ENCODE data around the gene GRK5. TPM values are rescaled to one million over a fixed set of nuclear protein-coding genes. Genes with fewer than 3 reads are reported as not detected.
"Not testable (repeated sequence)": the region's sequence is repeated elsewhere in the genome, so short reads cannot be mapped to it uniquely, and the experiment has no call there.

GRK5 gene
- total RNA-seq, 1 donor from 2014 or later = 25.3 TPM

DNA sequence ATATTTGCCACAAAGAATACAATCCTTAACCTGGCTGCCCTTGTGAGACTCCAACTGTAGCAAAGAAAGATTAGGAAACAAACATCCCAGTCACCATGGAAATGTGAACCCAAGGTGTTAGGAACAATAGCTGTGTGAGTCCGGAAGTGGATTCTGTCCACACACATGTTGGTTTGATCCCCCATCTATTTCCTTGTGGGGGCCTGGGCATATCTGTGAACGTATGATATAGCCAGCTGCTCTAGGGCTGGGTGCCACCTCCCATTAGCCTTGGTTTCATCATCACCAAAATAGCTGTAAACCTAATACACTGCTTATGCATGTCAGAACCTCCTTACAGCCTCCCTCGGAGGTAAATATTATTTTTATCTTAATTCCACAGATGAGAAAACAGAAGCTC lies 26.4 kb downstream of the GRK5 start:
- H3K4me1 Mint-ChIP-seq (ENCODE audit: low read depth) = peaks cover 80% of the 10 kb centered on the region
- intact Hi-C loops (cut with micrococcal nuclease) = loop anchor here (2.0 kb wide), 1 partner anchor 17 kb away; no protein-coding TSS in a partner anchor
- H3K4me3 Mint-ChIP-seq = no peak overlapping the region
- peaks cover 25% of the 10 kb centered on the region for H3K9me3 Mint-ChIP-seq
- peak overlapping the region; percentile 74 for H3K27ac Mint-ChIP-seq
- peaks cover 31% of the 10 kb centered on the region for H3K36me3 Mint-ChIP-seq (ENCODE audit: low read depth)
- no peak for DNase-seq (ENCODE audit: low spot score)
- H3K27me3 Mint-ChIP-seq (ENCODE audit: insufficient read depth) = no peaks in the 10 kb centered on the region

- H3K36me3 Mint-ChIP-seq (ENCODE audit: low read depth) = peaks cover 22% of the 10 kb centered on the region
- DNase-seq (ENCODE audit: low spot score) = no peak
- intact Hi-C loops (cut with micrococcal nuclease) = no loop called here
- H3K27me3 Mint-ChIP-seq (ENCODE audit: insufficient read depth) = no peaks in the 10 kb centered on the region
- no peak overlapping the region for H3K27ac Mint-ChIP-seq
- H3K4me1 Mint-ChIP-seq (ENCODE audit: low read depth) = peaks cover 64% of the 10 kb centered on the region
- peaks cover 17% of the 10 kb centered on the region for H3K9me3 Mint-ChIP-seq
- H3K4me3 Mint-ChIP-seq = no peak overlapping the region
These were observed 28.0 kb downstream of the GRK5 start for GRCh38 chr10:119235356-119235755.

- Mint-ChIP-seq H3K27ac (peak overlapping the region; percentile 87), H3K4me1 (ENCODE audit: low read depth) (peaks cover 68% of the 10 kb centered on the region), H3K36me3 (ENCODE audit: low read depth) (peaks cover 10% of the 10 kb centered on the region), H3K4me3 (peak overlapping the region; percentile 46), H3K9me3 (no peaks in the 10 kb centered on the region), H3K27me3 (ENCODE audit: insufficient read depth) (no peaks in the 10 kb centered on the region)
- no peak for DNase-seq (ENCODE audit: low spot score)
- intact Hi-C loops (cut with micrococcal nuclease) = no loop called here
These were observed 30.5 kb downstream of the GRK5 start for GRCh38 chr10:119237722-119238436.

GRCh38 chr10:119238577-119238976 lies 31.2 kb downstream of the GRK5 start:
- Mint-ChIP-seq H3K4me3 (no peak overlapping the region), H3K36me3 (ENCODE audit: low read depth) (peaks cover 10% of the 10 kb centered on the region), H3K27ac (no peak overlapping the region), H3K9me3 (no peaks in the 10 kb centered on the region), H3K4me1 (ENCODE audit: low read depth) (peaks cover 65% of the 10 kb centered on the region), H3K27me3 (ENCODE audit: insufficient read depth) (no peaks in the 10 kb centered on the region)
- intact Hi-C loops (cut with micrococcal nuclease) = no loop called here
- no peak for DNase-seq (ENCODE audit: low spot score)

DNA sequence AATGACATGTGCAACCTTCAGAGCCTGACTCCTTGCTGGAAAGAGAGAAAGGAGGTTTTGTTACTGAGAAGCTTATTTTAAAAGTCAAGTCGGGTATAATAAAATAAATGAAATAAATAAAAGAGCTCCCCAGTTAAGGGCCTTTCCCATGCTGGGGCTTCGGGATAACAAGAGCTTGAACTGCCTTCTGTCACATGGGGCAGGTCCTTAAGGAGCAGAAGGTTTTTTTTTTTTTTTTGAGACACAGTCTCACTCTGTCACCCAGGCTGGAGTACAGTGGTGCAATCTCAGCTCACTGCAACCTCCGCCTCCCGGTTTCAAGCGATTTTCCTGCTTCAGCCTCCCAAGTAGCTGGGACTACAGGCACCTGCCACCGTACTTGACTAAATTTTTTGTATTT lies 31.6 kb downstream of the GRK5 start:
- H3K36me3 Mint-ChIP-seq (ENCODE audit: low read depth); intact Hi-C loops (cut with micrococcal nuclease); H3K9me3 Mint-ChIP-seq; H3K4me3 Mint-ChIP-seq; H3K27ac Mint-ChIP-seq; H3K27me3 Mint-ChIP-seq (ENCODE audit: insufficient read depth); DNase-seq (ENCODE audit: low spot score): not testable (repeated sequence)
- H3K4me1 Mint-ChIP-seq (ENCODE audit: low read depth) = peaks cover 65% of the 10 kb centered on the region

- H3K27me3 Mint-ChIP-seq (ENCODE audit: insufficient read depth); H3K27ac Mint-ChIP-seq; H3K9me3 Mint-ChIP-seq; intact Hi-C loops (cut with micrococcal nuclease); DNase-seq (ENCODE audit: low spot score); H3K36me3 Mint-ChIP-seq (ENCODE audit: low read depth); H3K4me3 Mint-ChIP-seq: not testable (repeated sequence)
- H3K4me1 Mint-ChIP-seq (ENCODE audit: low read depth) = peaks cover 65% of the 10 kb centered on the region
These were observed 32.3 kb downstream of the GRK5 start for GRCh38 chr10:119239630-119240029.

- intact Hi-C loops (cut with micrococcal nuclease) = no loop called here
- no peaks in the 10 kb centered on the region for H3K9me3 Mint-ChIP-seq
- no peaks in the 10 kb centered on the region for H3K27me3 Mint-ChIP-seq (ENCODE audit: insufficient read depth)
- peaks cover 53% of the 10 kb centered on the region for H3K4me1 Mint-ChIP-seq (ENCODE audit: low read depth)
- H3K36me3 Mint-ChIP-seq (ENCODE audit: low read depth) = peaks cover 12% of the 10 kb centered on the region
- no peak overlapping the region for H3K4me3 Mint-ChIP-seq
- no peak for DNase-seq (ENCODE audit: low spot score)
- H3K27ac Mint-ChIP-seq = no peak overlapping the region
These were observed 33.7 kb downstream of the GRK5 start for GRCh38 chr10:119241066-119241465.

DNA sequence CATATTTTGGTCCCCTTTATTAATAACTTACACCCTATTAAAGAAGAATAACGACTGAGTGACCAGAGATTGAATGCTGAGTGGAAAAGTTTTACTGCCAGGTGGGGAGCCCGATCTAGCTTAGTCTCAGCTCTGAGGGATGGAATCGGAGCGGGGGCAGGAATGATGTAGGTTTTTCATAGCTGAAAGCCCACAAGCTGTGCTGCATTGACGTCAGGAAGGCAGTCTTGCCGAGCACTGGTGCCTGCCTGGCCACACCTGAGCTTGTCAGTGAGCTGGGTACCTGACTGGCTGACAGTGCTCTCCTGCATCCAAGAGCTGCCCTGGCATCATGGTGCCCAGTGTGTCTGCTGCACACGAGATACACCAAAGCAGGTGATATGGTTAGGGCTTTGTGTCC lies 34.8 kb downstream of the GRK5 start:
- H3K9me3 Mint-ChIP-seq = no peaks in the 10 kb centered on the region
- intact Hi-C loops (cut with micrococcal nuclease) = no loop called here
- no peak for DNase-seq (ENCODE audit: low spot score)
- H3K4me1 Mint-ChIP-seq (ENCODE audit: low read depth) = peaks cover 46% of the 10 kb centered on the region
- peaks cover 15% of the 10 kb centered on the region for H3K36me3 Mint-ChIP-seq (ENCODE audit: low read depth)
- H3K27ac Mint-ChIP-seq = no peak overlapping the region
- H3K4me3 Mint-ChIP-seq = no peak overlapping the region
- H3K27me3 Mint-ChIP-seq (ENCODE audit: insufficient read depth) = no peaks in the 10 kb centered on the region

- H3K4me3 Mint-ChIP-seq = no peak overlapping the region
- no peaks in the 10 kb centered on the region for H3K9me3 Mint-ChIP-seq
- DNase-seq (ENCODE audit: low spot score) = no peak
- H3K27ac Mint-ChIP-seq = no peak overlapping the region
- no peaks in the 10 kb centered on the region for H3K27me3 Mint-ChIP-seq (ENCODE audit: insufficient read depth)
- intact Hi-C loops (cut with micrococcal nuclease) = no loop called here
- H3K4me1 Mint-ChIP-seq (ENCODE audit: low read depth) = peaks cover 33% of the 10 kb centered on the region
- H3K36me3 Mint-ChIP-seq (ENCODE audit: low read depth) = peaks cover 15% of the 10 kb centered on the region
These were observed 36.1 kb downstream of the GRK5 start for GRCh38 chr10:119243488-119243887.

DNA sequence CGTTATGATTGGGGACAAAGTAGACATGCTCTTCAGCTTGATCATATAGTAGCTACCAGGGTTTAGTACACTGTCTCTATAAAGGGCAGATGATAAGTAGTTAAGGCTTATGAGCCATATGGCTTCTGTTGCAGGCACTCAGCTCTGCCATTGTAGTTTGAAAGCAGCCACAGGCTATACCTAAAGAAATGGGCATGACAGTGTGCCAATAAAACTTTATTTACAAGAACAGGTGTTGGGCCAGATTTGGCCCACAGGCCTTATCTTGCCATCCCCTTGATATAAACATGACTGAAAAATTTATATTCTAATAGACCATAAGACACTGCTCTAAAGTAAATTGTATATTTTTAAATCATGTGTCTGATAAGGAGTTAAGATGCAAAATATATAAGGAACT lies 36.6 kb downstream of the GRK5 start:
- H3K9me3 Mint-ChIP-seq = no peaks in the 10 kb centered on the region
- intact Hi-C loops (cut with micrococcal nuclease) = no loop called here
- H3K27ac Mint-ChIP-seq = no peak overlapping the region
- DNase-seq (ENCODE audit: low spot score) = no peak
- peaks cover 31% of the 10 kb centered on the region for H3K4me1 Mint-ChIP-seq (ENCODE audit: low read depth)
- H3K36me3 Mint-ChIP-seq (ENCODE audit: low read depth) = peaks cover 15% of the 10 kb centered on the region
- no peaks in the 10 kb centered on the region for H3K27me3 Mint-ChIP-seq (ENCODE audit: insufficient read depth)
- H3K4me3 Mint-ChIP-seq = no peak overlapping the region

DNA sequence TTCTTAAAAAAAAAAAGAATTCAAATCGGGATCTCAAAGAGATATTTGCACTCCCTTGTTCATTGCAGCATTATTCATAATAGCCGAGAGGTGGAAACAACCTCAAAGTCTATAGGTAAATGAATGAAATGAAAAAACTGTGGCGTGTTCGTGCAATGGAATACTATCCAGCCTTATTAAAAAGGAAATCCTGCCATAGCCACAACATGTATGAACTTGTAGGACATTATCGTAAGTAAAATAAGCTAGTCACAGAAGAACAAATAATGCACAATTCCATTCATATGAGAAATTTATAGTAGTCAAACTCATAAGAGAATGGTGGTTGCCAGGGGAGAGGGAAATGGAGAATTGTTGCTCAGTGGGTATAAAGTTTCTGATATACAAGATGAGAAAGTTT lies 37.9 kb downstream of the GRK5 start:
- H3K9me3 Mint-ChIP-seq = no peaks in the 10 kb centered on the region
- no peak overlapping the region for H3K27ac Mint-ChIP-seq
- no peak for DNase-seq (ENCODE audit: low spot score)
- H3K36me3 Mint-ChIP-seq (ENCODE audit: low read depth) = peaks cover 13% of the 10 kb centered on the region
- H3K4me3 Mint-ChIP-seq = no peak overlapping the region
- peaks cover 35% of the 10 kb centered on the region for H3K4me1 Mint-ChIP-seq (ENCODE audit: low read depth)
- intact Hi-C loops (cut with micrococcal nuclease) = no loop called here
- no peaks in the 10 kb centered on the region for H3K27me3 Mint-ChIP-seq (ENCODE audit: insufficient read depth)

DNA sequence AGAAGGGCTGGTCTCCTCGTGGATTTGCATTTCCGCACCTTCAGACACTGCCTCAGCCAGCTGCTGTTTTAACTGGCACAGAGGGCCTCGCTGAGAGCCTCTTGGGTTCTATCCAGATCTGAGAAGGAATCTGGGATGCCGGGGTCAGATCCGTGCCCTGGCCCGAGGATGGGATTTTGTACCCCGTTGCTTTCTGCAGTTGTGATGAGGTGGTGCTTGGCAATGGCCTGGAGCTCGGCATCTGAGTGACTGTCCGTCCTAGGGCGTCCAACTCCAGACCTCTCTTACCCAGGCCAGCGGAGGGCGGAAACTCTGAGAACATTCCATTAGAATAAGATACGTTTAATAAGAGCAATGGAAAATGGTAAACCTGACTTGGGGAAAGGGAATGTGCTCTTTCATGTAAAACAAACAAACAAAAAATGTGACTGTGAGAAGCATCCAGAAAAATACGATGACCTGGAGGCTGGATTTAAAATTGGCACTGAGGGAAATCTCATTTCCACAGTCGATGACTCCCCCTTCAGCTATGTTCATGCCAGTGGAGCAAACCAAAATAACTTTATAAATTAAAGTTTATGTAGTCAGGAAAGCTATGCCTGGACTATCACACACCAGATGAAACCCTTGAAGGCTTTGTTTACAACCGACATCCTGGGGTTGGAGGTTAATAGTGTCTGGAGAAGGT lies 39.6 kb downstream of the GRK5 start:
- no peaks in the 10 kb centered on the region for H3K9me3 Mint-ChIP-seq
- H3K27ac Mint-ChIP-seq = no peak overlapping the region
- peaks cover 20% of the 10 kb centered on the region for H3K36me3 Mint-ChIP-seq (ENCODE audit: low read depth)
- no peaks in the 10 kb centered on the region for H3K27me3 Mint-ChIP-seq (ENCODE audit: insufficient read depth)
- H3K4me3 Mint-ChIP-seq = no peak overlapping the region
- H3K4me1 Mint-ChIP-seq (ENCODE audit: low read depth) = peaks cover 45% of the 10 kb centered on the region
- DNase-seq (ENCODE audit: low spot score) = no peak
- intact Hi-C loops (cut with micrococcal nuclease) = no loop called here

- Mint-ChIP-seq H3K27ac (no peak overlapping the region), H3K27me3 (ENCODE audit: insufficient read depth) (no peaks in the 10 kb centered on the region), H3K9me3 (no peaks in the 10 kb centered on the region), H3K36me3 (ENCODE audit: low read depth) (peaks cover 22% of the 10 kb centered on the region), H3K4me3 (no peak overlapping the region), H3K4me1 (ENCODE audit: low read depth) (peaks cover 41% of the 10 kb centered on the region)
- no peak for DNase-seq (ENCODE audit: low spot score)
- intact Hi-C loops (cut with micrococcal nuclease) = no loop called here
These were observed 40.2 kb downstream of the GRK5 start for GRCh38 chr10:119247550-119247894.

Data from activated T-helper 1 cell treated with anti-CD3 and anti-CD28 coated beads, Interleukin-12 subunit alpha, Interleukin-12 subunit beta, Interleukin-2, Interleukin-4 antibody, amounts not matched to agents 30 ng/mL and 10 ng/mL and 1 ng/mL, durations not matched to agents 14 hours and 24 hours and 36 hours (primary cell).